HG02943 (cell line): ENCODE results near the gene IFNL3.
"Not testable (repeated sequence)": the region's sequence is repeated elsewhere in the genome, so short reads cannot be mapped to it uniquely, and the experiment has no call there.

Experiments
- ATAC-seq: cut with Tn5 transposase; IDR thresholded peaks from one replicate; pipeline ENCODE4 v1.9.1; 2021; ENCODE audit warnings: mild to moderate bottlenecking, low read depth, moderate library complexity; ENCODE audit not compliant: unreplicated experiment

Gene IFNL3

GRCh38 chr19:39244410-39245100 lies at the start of gene IFNL3:
Gene IFNL3 (minus strand): TSS chr19:39245006. CDS start chr19:39244967, 39 bp downstream.
- not testable (repeated sequence) for ATAC-seq

- ATAC-seq: no peak
Measured at GRCh38 chr19:39293394-39293793, 48.6 kb upstream of the IFNL3 start.

- ATAC-seq: no peak
Measured at GRCh38 chr19:39284032-39284431, 39.2 kb upstream of the IFNL3 start.

- ATAC-seq: no peak
Measured at GRCh38 chr19:39282021-39282420, 37.2 kb upstream of the IFNL3 start.

GRCh38 chr19:39277598-39277997 lies 32.8 kb upstream of the IFNL3 start:
- no peak for ATAC-seq

GRCh38 chr19:39276740-39277139 lies 31.9 kb upstream of the IFNL3 start:
- no peak for ATAC-seq

GRCh38 chr19:39275578-39275977 lies 30.8 kb upstream of the IFNL3 start:
- ATAC-seq: no peak

GRCh38 chr19:39273859-39274258 lies 29.1 kb upstream of the IFNL3 start:
- not testable (repeated sequence) for ATAC-seq

- no peak for ATAC-seq
Measured at GRCh38 chr19:39270036-39270871, 25.4 kb upstream of the IFNL3 start.

- ATAC-seq: not testable (repeated sequence)
Measured at GRCh38 chr19:39269369-39269768, 24.6 kb upstream of the IFNL3 start.

- ATAC-seq: not testable (repeated sequence)
Measured at GRCh38 chr19:39268531-39269223, 23.9 kb upstream of the IFNL3 start.

- ATAC-seq: not testable (repeated sequence)
Measured at GRCh38 chr19:39268085-39268484, 23.3 kb upstream of the IFNL3 start, which contains the start of gene IFNL2. Gene IFNL2 (plus strand): TSS chr19:39268396. CDS start chr19:39268569, 173 bp downstream.

GRCh38 chr19:39265321-39265916 lies 20.6 kb upstream of the IFNL3 start:
- ATAC-seq: no peak

GRCh38 chr19:39264306-39265290 lies 19.8 kb upstream of the IFNL3 start:
- ATAC-seq: no peak

- ATAC-seq: no peak
Measured at GRCh38 chr19:39263912-39264305, 19.1 kb upstream of the IFNL3 start.

GRCh38 chr19:39262496-39262895 lies 17.7 kb upstream of the IFNL3 start:
- no peak for ATAC-seq

GRCh38 chr19:39261704-39262103 lies 16.9 kb upstream of the IFNL3 start:
- ATAC-seq: no peak

GRCh38 chr19:39257227-39257626 lies 12.4 kb upstream of the IFNL3 start:
- no peak for ATAC-seq

- no peak for ATAC-seq
Measured at GRCh38 chr19:39254531-39255345, 9.9 kb upstream of the IFNL3 start.
